ENCODE results near the gene PXMP4. TPM values are rescaled to one million over a fixed set of nuclear protein-coding genes. Genes with fewer than 3 reads are reported as not detected.

Gene PXMP4
- total and polyA plus RNA-seq, 2 of the 4 experiments (the other 2 are of a cell fraction), result 3.6 to 7.1 TPM

DNA sequence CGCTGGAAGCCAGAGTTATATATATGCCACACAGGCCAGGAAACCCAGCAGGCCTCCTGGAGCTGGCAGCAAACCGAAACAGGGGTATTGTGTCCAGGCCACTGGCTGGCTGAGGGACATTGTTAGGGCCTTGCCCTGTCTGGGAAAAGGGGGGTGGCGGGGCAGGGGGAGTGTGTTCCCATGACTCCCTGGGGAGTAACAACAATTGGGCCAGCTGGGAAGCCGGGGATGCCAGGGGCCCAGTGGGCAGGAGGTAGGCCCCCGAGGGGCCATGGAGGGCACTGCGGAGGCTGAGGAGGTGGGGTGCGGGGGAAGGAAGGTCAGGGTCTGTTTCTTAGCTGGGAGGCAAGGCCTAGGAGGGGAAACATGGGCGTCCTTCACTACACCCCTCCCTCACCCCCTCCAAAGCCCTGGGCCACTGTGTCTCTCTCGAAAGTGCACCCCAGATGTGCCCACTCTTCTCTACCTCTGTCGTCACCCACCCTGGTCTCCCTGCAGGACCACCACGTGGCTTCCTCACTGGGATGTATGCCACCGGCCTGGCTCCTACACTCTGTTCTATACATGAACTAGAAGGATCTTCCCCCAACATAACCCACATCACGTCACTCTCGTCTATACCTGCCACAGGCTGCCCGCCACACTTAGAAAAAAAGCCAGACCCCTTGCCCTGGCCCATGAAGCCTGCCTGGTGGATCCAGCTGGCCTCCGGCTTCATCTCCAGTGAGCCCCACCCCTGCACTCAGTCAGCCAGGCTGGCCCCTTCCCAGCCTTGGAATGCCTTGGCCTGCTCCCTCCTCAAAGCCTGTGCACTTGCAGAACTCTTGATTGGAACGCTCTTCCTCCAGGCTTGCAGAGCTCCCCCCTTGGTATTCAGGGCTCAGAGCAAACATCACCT is 26.1 kb downstream of the PXMP4 start:
- H3K27ac ChIP-seq (ENCODE audit: insufficient read depth, low read length), result no peak overlapping the region
- no peak overlapping the region for H3K14ac ChIP-seq (replicated peaks; ENCODE audit: low read depth, low read length)
- peak; percentile 37; the same call in 1 of the 2 replicates for ATAC-seq (ENCODE audit: low read depth)
- no peak overlapping the region for H2BK15ac ChIP-seq (ENCODE audit: low read depth, low read length)
- 70% methylated on average over 7 of the region's 17 CpGs; no CpG with 5 or more reads in 1 of the 2 experiments for WGBS, 2 experiments (ENCODE audit: extremely low coverage in 2 of 2, insufficient read length in 1 of 2)
- no peak overlapping the region for H3K9ac ChIP-seq (ENCODE audit: low read depth, low read length)
- no TSS peak for BruUV-seq (replicated peaks)
- no peak overlapping the region for H3K18ac ChIP-seq (ENCODE audit: low read depth, low read length)
- DNase-seq, result no peak
- no peak overlapping the region for H4K8ac ChIP-seq (ENCODE audit: low read depth in 2 of 2, low read length in 2 of 2)
- H4K5ac ChIP-seq (ENCODE audit: low read depth, low read length), result no peak overlapping the region
- no peaks in the 10 kb centered on the region for H3K79me1 ChIP-seq (ENCODE audit: low read depth in 1 of 2, low read length in 2 of 2)
- ChIA-PET CTCF (interaction anchor here (0.8 kb wide), 1 partner anchor 12 kb away, joined by 3 read pairs; no protein-coding TSS in a partner anchor), POLR2A (ENCODE audit: unreplicated experiment) (no interaction called here)
- in situ Hi-C loops (cut with MboI; ENCODE audit: low sequenced_read_pairs) (no loop called here), dilution Hi-C loops (cut with HindIII; ENCODE audit: low sequenced_read_pairs, unreplicated experiment) (no loop called here), intact Hi-C loops (cut with micrococcal nuclease) (no loop called here)
- H3K4me1 ChIP-seq (ENCODE audit: control insufficient read depth, insufficient read depth, low read length), result no peaks in the 10 kb centered on the region
- H3K36me3 ChIP-seq (ENCODE audit: control insufficient read depth, insufficient read depth, low read length), result no peaks in the 10 kb centered on the region
- no peak overlapping the region for H2AK9ac ChIP-seq (replicated peaks; ENCODE audit: low read depth, low read length, poor library complexity)
- H3K27me3 ChIP-seq (ENCODE audit: control insufficient read depth, insufficient read depth, low read length), result no peaks in the 10 kb centered on the region
- no peak overlapping the region for H3K4me2 ChIP-seq (ENCODE audit: low read depth, low read length)
- H3K23ac ChIP-seq (ENCODE audit: low read depth, low read length), result no peak overlapping the region
- H2BK120ac ChIP-seq (ENCODE audit: low read depth, low read length), result no peak overlapping the region
- TF ChIP-seq, protein P1, sequence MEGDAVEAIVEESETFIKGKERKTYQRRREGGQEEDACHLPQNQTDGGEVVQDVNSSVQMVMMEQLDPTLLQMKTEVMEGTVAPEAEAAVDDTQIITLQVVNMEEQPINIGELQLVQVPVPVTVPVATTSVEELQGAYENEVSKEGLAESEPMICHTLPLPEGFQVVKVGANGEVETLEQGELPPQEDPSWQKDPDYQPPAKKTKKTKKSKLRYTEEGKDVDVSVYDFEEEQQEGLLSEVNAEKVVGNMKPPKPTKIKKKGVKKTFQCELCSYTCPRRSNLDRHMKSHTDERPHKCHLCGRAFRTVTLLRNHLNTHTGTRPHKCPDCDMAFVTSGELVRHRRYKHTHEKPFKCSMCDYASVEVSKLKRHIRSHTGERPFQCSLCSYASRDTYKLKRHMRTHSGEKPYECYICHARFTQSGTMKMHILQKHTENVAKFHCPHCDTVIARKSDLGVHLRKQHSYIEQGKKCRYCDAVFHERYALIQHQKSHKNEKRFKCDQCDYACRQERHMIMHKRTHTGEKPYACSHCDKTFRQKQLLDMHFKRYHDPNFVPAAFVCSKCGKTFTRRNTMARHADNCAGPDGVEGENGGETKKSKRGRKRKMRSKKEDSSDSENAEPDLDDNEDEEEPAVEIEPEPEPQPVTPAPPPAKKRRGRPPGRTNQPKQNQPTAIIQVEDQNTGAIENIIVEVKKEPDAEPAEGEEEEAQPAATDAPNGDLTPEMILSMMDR (conservative IDR thresholded peaks at IDR 0.05; ENCODE audit: low read depth, low read length), result no peak
- no peak for TF ChIP-seq SMC3 (IDR thresholded peaks at IDR 0.05; ENCODE audit: low read depth, low read length)
- no peak for TF ChIP-seq NFE2L2 (IDR thresholded peaks at IDR 0.05; ENCODE audit: low read depth, low read length)
- no peak for TF ChIP-seq BHLHE40 (IDR thresholded peaks at IDR 0.05; ENCODE audit: low read depth, low read length)
- TF ChIP-seq POLR2A (IDR thresholded peaks at IDR 0.05; ENCODE audit: low read depth, low read length), result no peak
- TF ChIP-seq CEBPB (IDR thresholded peaks at IDR 0.05; ENCODE audit: low read depth, low read length), result no peak
- no peak for TF ChIP-seq MXI1 (IDR thresholded peaks at IDR 0.05; ENCODE audit: borderline replicate concordance, low read depth, low read length)
- TF ChIP-seq, protein P2, sequence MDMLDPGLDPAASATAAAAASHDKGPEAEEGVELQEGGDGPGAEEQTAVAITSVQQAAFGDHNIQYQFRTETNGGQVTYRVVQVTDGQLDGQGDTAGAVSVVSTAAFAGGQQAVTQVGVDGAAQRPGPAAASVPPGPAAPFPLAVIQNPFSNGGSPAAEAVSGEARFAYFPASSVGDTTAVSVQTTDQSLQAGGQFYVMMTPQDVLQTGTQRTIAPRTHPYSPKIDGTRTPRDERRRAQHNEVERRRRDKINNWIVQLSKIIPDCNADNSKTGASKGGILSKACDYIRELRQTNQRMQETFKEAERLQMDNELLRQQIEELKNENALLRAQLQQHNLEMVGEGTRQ (IDR thresholded peaks at IDR 0.05; ENCODE audit: low read depth, low read length), result no peak
- no peak for TF ChIP-seq RFX5 (IDR thresholded peaks at IDR 0.05; ENCODE audit: low read depth, low read length)
- H2AFZ ChIP-seq (replicated peaks; ENCODE audit: low read length, poor library complexity), result no peak overlapping the region
- no peak overlapping the region for H4K91ac ChIP-seq (ENCODE audit: insufficient read depth, low read depth, low read length)
- no peak overlapping the region for H2AK5ac ChIP-seq (ENCODE audit: low read depth, low read length)
- no peak overlapping the region for H2BK5ac ChIP-seq (ENCODE audit: low read depth, low read length, poor library complexity, severe bottlenecking)
- H3K4ac ChIP-seq (ENCODE audit: low read depth, low read length), result no peak overlapping the region
- H4K20me1 ChIP-seq (ENCODE audit: insufficient read depth, low read length), result no peaks in the 10 kb centered on the region
- no peak overlapping the region for H3K4me3 ChIP-seq (ENCODE audit: insufficient read depth, low read depth, low read length)
- H3K9me3 ChIP-seq (ENCODE audit: control insufficient read depth, insufficient read depth, low read length), result no peaks in the 10 kb centered on the region
- H2BK20ac ChIP-seq (ENCODE audit: low read depth, low read length), result no peak overlapping the region
- H3K9me1 ChIP-seq (ENCODE audit: insufficient read depth, low read length), result 0 out of 2 replicates have a peak, but pooled peaks cover 2% of the 10 kb centered on the region
- H3K56ac ChIP-seq (ENCODE audit: extremely low read depth, insufficient read depth, low read length), result no peak overlapping the region
